Amniotic epithelial cell (primary cell): ENCODE data around the gene AXIN1.

Experiments
- DNase-seq: peaks from one replicate; pipeline ENCODE4 v3.0.0-alpha.2; 2010; ENCODE audit warnings: low read depth

AXIN1 gene

DNA sequence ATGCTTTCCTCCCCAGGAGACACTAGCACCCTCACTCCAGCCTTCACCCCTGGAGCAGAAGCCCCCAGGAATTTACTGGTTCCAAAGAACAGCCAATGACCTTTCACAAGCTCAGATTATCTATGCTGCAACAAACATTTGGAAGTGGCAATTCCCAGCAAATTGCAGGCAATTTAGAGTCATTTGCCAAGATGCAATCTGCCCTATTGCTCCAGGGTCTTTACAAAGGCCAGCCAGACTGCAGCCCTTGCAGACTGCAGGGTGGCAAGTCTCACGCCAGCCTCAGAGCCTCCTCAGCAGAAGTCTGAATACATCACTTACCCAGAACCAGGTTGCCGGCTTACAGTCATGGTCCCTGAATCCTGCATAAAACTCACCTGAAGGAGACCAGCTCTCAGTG is 21.8 kb downstream of the AXIN1 start:
- DNase-seq: no peak

DNA sequence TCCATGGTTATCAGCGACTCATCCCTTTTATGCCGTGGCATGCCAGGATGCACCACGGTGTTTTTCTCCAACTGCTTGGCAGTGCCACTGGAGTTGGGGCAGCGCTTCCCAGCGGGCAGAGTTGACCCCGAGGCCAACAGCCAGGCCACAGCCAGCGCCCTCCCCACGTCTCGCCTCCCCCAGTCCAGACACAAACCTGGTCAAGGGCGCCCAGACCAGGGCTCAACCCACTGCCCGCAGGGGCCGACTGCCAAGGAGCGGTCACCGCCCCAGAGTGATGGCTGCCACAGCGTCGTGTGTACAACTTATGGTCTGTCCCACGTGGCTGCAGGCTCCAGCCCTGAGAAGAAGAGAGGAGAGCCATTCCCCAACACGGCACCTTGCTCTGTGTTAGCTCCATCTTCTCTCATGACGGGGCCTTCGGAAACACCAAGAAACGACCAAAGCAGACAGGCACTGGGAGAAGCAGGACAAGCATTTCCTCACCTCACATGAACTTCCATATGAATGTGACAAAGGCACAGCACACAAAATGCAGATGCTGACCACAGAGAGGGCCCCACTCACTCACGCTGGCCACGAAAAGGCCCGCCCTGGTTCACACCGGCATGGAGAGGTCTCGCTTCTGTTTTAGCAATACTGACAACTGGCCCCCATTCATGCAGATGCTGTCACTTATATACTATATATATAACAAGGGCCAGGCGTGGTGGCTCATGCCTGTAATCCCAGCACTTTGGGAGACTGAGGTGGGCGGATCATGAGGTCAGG is 27.0 kb downstream of the AXIN1 start:
- DNase-seq: no peak

DNA sequence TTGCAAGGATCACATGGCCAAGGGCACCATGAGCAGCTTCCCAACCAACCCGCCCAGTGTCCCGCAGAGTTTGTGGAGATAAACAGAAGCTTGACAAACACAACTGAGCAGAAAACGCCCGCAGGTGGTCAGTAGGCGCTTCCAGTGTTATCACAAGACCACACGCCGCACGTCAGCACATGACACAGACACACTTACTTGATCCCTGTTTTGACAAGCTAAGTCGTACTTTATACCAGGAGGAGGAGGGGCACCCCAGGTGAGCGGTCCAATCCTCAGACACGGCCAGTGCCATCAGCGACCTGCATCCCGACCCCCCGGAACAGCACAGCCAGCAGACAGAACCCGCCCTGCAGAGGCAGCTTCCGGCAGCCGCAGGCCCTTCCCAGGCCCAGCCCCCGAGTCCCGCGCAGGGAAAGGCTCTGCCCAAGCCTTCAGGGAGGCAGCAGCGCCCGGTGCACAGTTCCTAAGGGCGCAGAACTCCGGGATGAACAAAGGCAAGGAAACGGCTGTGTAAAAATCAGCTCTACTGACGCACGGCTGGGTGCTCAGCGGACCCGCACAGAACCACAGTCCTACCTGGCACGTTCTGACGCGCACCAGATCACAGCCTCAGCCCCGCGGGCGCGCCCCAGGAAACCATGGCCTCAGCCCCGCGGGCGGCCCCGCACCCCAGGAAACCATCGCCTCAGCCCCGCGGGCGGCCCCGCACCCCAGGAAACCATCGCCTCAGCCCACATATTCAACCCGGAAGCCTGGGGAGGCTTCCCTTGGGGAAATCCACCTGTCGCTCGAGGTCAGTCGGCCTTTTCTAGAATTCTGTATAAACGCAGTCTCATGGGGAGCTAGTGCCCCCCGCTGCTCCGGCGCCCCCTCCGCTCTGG is 27.8 kb downstream of the AXIN1 start:
- peak; percentile 19 for DNase-seq

DNA sequence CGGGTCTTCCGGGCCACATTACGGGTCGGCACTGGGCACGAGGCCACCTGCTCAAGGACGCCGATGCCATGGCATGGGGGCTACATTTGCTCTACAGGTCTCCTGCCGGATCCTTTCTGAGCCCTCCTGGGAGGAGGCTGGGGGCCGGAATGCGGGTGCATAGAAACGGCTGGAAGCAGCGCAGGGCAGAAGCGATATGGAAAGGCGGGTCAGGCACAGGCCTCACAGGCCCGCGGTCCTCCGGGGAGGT is 28.4 kb downstream of the AXIN1 start:
- no peak for DNase-seq

DNA sequence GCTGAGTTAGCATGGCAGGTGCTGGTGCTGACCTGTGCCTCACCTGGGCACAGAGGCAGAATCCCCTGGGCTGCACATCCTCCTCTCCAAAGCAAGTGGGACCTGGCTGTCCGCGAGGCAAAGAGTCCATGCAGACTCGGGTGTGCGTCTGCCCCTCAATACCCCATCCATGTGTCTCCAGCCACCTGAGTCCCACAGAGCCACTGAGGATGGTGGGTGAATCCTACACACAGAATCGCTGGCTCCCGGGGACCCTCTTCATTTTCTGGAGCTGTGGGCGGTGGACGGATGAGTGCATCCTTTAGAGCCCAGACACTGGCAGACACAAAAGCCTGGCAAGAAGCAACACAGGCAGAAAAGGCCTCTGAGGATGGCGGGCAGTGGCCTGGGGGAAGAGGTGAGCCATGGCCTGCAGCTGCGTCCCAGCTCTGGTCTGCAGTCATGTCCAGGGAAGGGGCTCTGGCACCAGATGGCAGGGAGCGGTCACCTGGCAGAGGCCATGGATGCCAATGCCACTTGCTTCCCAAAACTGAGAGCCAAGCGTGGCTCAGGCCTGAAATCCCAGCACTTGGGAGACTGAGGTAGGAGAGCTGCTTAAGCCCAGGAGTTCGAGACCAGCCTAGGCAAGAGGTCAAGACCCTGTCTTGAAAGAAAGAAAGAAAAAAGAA is 29.9 kb downstream of the AXIN1 start:
- DNase-seq: no peak

DNA sequence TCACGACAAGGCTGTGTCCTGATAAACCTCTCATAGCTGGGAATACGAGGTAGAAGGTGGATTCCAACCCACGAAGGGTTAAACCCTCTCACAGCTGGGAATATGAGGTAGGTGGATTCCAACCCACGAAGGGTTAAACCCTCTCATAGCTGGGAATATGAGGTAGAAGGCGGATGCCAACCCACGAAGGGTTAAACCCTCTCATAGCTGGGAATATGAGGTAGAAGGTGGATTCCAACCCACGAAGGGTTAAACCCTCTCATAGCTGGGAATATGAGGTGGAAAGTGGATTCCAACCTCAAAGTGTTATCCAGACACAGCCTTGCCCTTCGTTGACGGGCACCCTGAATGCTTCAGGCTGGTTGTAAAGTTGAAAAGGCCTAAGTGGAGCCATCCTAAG is 31.0 kb downstream of the AXIN1 start:
- DNase-seq: no peak

DNA sequence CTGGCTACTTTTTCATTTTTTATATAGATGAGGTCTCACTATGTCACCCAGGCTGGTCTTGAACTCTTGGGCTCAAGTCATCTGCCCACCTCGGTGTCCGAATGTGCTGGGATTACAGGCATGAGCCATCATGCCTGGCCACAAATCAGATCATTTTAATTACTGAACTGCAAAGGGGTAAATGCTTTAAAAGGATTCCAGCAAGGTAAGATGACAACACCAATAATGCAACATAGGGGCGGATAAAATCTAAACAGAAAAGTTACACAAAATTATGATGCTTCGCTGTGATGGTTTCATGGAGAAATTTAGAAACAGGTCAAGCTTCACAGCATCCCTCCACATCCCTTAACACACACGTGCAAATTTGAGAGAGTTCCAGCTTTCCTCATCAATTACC is 32.3 kb downstream of the AXIN1 start:
- DNase-seq: no peak

DNA sequence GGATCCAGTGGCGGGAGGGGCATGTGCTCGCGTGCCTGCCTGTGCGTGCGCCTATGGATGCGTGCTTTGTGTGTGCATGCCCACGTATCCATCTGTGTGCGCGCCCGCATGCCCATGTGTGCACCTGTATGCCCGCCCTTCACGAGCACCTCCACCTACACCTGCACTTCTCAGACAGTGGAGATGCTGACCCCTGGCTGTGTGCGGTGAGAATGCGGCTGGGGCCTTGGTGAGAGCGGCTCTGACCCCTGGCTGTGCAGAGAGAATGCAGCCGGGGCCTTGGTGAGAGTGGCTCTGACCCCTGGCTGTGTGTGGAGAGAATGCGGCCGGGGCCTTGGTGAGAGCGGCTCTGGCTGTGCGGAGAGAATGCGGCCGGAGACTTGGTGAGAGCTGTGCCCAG is 33.9 kb downstream of the AXIN1 start:
- DNase-seq: no peak

DNA sequence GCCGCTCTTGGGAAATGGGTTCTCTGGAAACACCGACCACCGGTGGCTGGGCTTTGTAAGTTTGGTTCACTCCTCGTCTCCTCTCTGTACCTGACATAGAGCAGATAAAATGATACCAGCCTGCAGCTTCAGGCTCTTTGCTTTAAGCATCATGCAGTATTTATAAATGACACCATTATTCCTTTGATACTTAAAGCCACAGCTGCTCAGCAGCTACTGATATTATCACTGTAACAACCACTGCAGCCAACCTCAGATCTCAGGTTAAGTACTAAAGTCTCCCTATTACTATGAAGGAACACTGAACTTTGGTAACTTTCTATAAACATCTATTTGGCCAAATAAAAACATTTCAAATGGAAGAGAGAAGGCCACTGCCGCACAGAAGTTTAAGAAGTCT is 34.9 kb downstream of the AXIN1 start:
- no peak for DNase-seq

DNA sequence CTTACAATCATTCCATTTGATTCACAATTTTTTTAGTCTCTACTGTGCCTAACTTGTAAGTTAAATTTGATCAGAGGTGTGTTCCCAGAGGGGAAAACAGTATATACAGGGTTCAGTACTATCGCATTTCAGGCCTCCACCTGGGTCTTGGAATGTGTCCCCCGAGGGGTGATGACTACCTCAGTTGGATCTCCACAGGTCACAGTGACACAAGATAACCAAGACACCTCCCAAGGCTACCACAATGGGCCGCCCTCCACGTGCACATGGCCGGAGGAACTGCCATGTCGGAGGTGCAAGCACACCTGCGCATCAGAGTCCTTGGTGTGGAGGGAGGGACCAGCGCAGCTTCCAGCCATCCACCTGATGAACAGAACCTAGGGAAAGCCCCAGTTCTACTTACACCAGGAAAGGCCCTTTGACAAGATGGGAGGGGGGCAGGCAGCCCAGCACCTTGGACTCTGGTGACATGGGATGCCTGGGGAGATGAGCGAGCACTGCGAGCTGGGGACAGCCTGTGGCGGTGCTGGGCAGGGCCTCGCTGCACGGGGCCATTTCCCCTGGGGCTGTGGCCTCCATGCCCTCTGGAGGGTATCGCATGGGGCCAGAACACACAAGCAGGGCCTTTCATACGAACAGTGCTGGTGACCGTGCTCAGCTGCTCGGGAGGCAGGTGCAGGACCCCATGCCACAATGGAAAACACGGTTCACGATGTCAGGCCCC is 35.6 kb downstream of the AXIN1 start:
- no peak for DNase-seq

DNA sequence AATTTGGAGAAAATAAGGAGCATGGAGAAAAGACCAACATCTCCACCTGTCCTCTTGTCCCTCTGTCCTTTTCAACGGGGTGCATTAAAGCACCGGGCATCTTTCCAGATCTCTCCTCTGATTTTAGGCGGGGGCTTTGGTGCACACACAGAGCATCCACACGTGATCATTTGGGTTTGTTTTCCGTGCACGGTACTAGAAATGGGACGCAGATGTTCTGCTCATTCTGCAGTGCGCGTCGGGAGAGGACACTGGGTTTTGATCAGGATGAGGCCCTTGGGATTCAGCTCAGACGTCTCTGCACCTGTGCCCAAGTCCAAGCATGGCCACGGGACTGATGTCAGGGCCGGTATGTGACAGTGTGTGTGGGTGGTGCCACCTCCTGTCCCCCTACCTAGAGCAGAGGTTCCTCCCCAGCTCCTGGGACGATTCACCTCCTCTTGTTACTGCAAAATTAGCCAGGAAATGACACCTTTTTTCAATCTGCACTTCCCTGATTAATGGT is 37.7 kb downstream of the AXIN1 start:
- no peak for DNase-seq

DNA sequence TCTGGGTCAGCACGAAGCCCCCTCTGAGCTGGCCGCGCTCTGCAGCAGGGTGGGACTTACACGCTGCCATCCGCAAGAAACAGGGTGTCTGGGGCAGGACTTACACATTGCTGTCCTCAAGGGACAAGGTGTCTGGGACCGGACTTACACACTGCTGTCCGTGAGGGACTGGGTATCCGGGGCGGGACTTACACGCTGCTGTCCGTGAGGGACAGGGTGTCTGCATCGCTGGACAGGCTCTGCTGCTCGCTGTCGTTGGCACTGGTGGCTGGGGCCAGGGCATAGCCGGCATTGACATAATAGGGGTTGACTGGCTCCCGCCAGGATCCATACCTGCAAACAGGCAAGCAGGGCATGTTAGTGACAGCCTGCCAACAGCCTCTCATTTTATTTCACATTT is 38.2 kb downstream of the AXIN1 start:
- DNase-seq: no peak

DNA sequence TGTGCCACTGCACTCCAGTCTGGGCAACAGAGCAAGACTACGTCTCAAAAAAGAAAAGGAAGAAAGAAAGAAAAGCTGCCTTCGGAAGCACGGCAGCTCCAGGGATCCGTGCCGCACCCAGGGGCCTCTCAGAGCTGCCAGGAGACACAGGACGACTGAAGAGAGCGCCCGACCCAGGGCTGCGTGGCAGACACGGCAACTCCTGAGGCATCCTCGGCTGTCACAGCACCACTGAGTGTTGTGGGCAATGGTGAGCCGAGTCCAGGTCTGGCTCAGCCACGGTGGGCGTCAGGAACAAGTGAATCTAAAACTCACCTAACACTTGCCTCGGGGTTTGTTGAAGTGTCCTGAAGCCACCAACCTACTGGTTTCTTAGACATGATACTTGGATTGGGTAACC is 40.8 kb downstream of the AXIN1 start:
- DNase-seq: no peak

DNA sequence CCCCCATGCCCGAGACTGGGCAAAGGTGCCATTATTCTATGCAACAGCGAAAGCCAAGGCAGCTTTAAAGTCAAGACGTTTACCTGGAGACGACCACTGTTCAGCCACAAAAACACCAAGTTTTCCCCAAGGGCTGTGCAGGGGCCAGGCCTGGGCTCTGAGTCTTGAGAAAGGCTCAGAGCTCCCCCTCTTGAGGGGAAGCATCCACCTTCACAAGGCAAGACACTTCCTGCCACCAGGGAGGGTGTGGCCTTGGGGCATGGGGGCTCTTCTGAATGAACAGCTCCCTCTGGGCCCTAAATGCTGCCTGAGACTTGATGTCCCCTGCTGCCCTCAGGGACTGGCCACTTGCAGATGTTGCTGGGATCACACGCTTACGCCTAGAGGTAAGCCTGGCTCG is 43.0 kb downstream of the AXIN1 start:
- no peak for DNase-seq

DNA sequence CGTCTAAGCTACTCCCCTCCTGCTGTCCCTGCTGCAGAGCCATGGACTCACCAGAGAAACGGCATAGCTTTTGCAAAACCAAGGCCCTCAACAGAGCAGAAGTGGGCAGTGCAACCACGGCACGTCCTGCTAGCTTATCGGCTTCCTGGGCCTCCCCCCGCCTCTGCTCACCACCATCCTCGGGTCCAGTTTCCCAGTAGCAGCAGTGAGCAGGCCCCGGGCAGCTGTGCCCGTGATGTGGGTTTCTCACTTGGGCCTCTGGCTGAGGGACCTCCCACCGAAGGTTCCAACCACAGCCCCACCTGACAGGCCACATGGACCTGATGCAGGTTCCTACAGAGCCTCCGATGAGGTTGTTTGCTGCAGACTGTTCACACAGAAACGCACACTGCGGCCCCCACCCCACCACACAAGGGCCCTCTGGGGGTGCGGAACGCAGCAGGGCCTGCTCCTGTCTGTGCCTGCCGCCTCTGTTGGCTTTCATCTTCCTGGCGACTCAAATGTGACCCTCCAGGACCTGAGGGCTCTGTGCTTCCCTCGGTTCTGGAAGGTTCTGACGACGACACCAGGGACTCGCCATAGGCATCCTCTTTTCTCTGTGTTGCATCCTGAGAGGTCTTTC is 44.7 kb downstream of the AXIN1 start:
- DNase-seq: no peak

DNA sequence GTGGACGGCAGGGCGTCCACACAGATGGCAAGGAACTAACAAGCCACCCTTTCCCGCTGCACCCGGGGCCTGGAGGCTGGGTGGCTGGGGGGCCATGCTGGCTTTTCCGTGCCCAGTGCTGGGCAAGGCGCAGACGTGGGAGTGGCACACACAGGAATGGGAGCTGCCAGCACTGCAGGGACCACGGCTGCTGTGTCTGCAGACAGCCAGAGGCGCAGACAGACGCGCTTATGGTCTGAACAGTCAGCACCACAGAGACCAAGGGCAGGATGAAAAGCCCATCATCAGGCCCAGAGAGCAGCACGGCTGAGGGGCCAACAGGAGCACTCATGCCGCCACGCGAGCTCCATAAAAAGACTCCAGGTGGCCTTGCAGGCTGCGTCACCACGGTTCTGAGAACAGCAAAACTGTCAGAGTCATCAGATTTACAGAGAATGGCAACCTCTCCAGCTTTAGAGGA is 45.6 kb downstream of the AXIN1 start:
- DNase-seq: no peak

DNA sequence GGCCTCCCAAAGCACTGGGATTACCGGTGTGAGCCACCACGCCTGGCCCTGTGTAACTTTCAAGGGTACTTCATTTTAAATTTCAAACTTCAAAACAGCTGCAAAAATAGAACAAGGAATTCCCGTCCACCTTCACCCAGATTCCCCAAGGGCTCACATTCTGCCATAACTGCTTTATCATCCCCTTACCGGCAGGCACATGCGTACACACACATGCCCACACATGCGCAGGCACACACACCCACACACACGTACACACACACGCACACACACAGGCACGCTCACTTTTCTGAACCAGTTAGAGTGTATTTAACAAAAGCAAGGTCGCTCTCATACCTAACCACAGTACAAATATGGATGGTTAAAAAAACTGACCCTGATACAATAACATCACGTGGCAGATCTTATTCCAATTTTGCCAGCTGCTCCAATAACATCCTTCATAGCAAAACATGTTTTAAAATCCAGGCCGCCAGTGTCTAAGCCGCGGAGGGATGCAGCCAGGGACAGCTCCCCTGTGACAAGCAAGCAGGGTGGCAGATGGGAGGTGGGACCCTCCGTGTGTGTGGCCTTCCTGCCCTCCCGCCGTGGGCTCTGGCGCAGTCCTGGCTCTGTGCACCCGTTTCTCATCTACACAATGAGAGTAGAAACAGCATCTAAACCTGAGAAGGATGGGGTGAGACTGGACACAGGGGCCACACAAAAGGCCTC is 46.5 kb downstream of the AXIN1 start:
- no peak for DNase-seq

DNA sequence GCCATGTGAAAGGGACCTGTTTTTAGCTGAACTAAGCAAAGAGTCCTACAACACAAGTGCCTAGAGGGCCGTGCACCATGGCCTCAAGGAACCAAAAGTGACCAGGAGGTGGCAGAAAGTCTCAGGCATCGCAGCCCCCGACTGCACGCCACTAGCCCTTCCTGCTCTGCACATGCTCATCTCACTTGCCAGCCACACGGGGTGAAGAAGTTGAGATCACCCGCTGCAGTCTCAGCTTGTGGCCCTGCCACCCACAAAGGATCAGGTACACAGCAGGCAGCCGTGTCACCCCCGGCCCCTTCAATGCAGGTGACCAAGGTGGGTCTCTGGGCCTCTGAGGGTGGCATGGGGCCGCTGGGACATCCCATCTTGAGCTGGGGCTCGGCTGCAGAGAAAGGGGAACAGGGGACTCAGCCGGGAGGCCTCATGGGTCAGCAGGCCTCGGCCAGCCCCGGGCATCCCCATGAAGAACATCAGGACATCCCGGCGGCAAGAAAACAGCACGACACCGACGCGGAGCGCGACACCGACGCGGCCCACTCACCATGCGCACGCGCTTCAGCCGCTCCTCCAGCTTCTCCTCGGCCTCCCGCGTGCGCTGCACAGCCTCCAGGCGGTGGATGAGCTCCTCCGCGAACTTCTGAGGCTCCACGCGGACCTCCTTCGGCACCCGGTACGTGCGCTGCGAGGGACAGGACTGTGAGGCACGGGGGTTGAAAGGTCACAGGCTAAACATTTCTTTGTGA is 48.6 kb downstream of the AXIN1 start:
- DNase-seq: no peak

DNA sequence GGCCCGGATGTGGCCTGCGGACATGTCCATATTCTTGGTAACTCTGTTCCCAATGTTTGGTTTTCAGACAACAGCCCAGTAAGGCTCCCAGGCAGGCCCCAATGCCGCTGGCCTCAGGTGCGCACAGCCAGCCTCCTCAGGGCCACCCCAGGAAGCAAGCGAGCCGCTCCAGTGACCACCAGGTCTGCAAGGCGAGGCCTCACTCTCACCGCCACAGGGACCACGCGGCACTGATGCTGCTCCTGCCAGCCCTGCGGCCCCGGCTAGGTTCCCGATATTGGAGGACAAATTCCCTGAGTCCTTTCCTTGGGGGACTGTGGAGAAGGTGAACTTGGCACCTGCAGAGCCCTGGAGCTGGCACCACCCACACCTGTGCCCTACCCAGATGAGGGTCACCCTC is 50.6 kb downstream of the AXIN1 start:
- DNase-seq: no peak

DNA sequence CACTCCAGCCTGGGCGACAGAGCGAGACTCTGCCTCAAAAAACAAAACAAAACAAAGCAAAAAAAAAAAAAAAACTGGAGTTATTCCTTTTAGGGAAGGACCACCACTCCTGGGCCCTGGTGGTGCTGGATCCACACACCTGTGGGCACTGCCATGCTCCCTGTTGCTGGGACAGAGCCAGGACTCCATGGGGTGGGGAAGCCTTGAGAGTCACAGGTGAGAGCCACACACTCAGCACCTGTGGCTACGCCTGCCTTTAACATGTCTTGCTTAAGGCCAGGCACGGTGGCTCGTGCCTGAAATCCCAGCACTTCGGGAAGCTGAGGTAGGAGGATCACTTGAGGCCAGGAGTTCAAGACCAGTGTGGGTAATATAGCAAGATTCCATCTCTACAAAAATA is 51.3 kb downstream of the AXIN1 start:
- no peak for DNase-seq
